COLO668 (cell line): ENCODE measurements around the gene CLCNKA.
"Not testable (repeated sequence)": the region's sequence is repeated elsewhere in the genome, so short reads cannot be mapped to it uniquely, and the experiment has no call there.

Source experiments
- DNase-seq: peaks from one replicate; lab custom pipeline; 2025; ENCODE audit not compliant: unreplicated experiment; lab: John Stamatoyannopoulos, UW

Gene CLCNKA

GRCh38 chr1:16039871-16040270 lies 18.0 kb downstream of the CLCNKA start:
- not testable (repeated sequence) for DNase-seq

GRCh38 chr1:16041200-16041599 lies 19.4 kb downstream of the CLCNKA start:
- DNase-seq, result no peak

GRCh38 chr1:16042096-16042495 lies 20.3 kb downstream of the CLCNKA start:
- DNase-seq, result no peak

- not testable (repeated sequence) for DNase-seq
Measured at GRCh38 chr1:16042654-16043053, 20.8 kb downstream of the CLCNKA start.

GRCh38 chr1:16043521-16043920 lies 21.7 kb downstream of the CLCNKA start, which contains the start of gene CLCNKB:
Gene CLCNKB, plus strand, starts transcription at chr1:16043782. Its CDS starts 711 bp downstream, at chr1:16044493.
- DNase-seq, result peak; percentile 63

GRCh38 chr1:16043950-16044349 lies 22.1 kb downstream of the CLCNKA start:
- no peak for DNase-seq

GRCh38 chr1:16046842-16047241 lies 25.0 kb downstream of the CLCNKA start:
- no peak for DNase-seq

- no peak for DNase-seq
Measured at GRCh38 chr1:16047791-16048475, 26.1 kb downstream of the CLCNKA start.

- DNase-seq, result no peak
Measured at GRCh38 chr1:16048573-16049189, 26.8 kb downstream of the CLCNKA start.

- no peak for DNase-seq
Measured at GRCh38 chr1:16050328-16050727, 28.5 kb downstream of the CLCNKA start.

- no peak for DNase-seq
Measured at GRCh38 chr1:16051039-16051438, 29.2 kb downstream of the CLCNKA start.

GRCh38 chr1:16051949-16052348 lies 30.1 kb downstream of the CLCNKA start:
- not testable (repeated sequence) for DNase-seq

GRCh38 chr1:16053781-16054502 lies 32.1 kb downstream of the CLCNKA start:
- no peak for DNase-seq

GRCh38 chr1:16054598-16055540 lies 33.0 kb downstream of the CLCNKA start:
- no peak for DNase-seq

- peak; percentile 94 for DNase-seq
Measured at GRCh38 chr1:16055613-16056520, 34.0 kb downstream of the CLCNKA start.

- DNase-seq, result not testable (repeated sequence)
Measured at GRCh38 chr1:16056521-16056912, 34.7 kb downstream of the CLCNKA start.

- DNase-seq, result not testable (repeated sequence)
Measured at GRCh38 chr1:16057314-16057915, 35.6 kb downstream of the CLCNKA start.

- not testable (repeated sequence) for DNase-seq
Measured at GRCh38 chr1:16058394-16059120, 36.7 kb downstream of the CLCNKA start.

- no peak for DNase-seq
Measured at GRCh38 chr1:16061266-16061665, 39.4 kb downstream of the CLCNKA start.
